ENCODE results near the gene MBNL1.

Gene MBNL1

GRCh38 chr3:152317956-152318355 lies 49.2 kb downstream of the MBNL1 start:
- peaks cover 28 to 62% (median 34%) of the 10 kb centered on the region in 10 experiments for H3K4me1 ChIP-seq

GRCh38 chr3:152318512-152318911 lies 49.8 kb downstream of the MBNL1 start:
- Histone ChIP-seq H3K4me3 (no peak overlapping the region), H3K4me2 (no peak overlapping the region), H4K20me1 (peaks cover 0 to 50% (median 19%) of the 10 kb centered on the region in 11 experiments; a peak in 12 of 22 replicates), H3K36me3 (peaks cover 0 to 50% (median 33%) of the 10 kb centered on the region in 11 experiments; a peak in 19 of 22 replicates), H3K27me3 (no peaks in the 10 kb centered on the region), H3K9ac (no peak overlapping the region), H3K27ac (no peak overlapping the region; a peak in 1 of 22 replicates), H3K9me3 (replicated peaks in 1 of 11) (peaks cover 0 to 4% (median 0%) of the 10 kb centered on the region in 11 experiments; a peak in 3 of 22 replicates), H3K4me1 (peaks cover 31 to 67% (median 40%) of the 10 kb centered on the region in 10 experiments)
- TF ChIP-seq Cebpa-rat (IDR thresholded peaks at IDR 0.05), result no peak

More at GRCh38 chr3:152317956-152318355, 49.2 kb downstream of the MBNL1 start:
- no peaks in the 10 kb centered on the region for H3K27me3 ChIP-seq
- no peak overlapping the region for H3K4me2 ChIP-seq
- H4K20me1 ChIP-seq, result peaks cover 0 to 50% (median 19%) of the 10 kb centered on the region in 11 experiments; a peak in 12 of 22 replicates
- no peak overlapping the region for H3K9ac ChIP-seq
- H3K9me3 ChIP-seq (replicated peaks in 1 of 11), result peaks cover 0 to 4% (median 0%) of the 10 kb centered on the region in 11 experiments; a peak in 4 of 22 replicates
- no peak overlapping the region for H3K27ac ChIP-seq
- no peak for TF ChIP-seq Cebpa-rat (IDR thresholded peaks at IDR 0.05)
- H3K36me3 ChIP-seq, result peaks cover 0 to 56% (median 35%) of the 10 kb centered on the region in 11 experiments; a peak in 19 of 22 replicates
- H3K4me3 ChIP-seq, result no peak overlapping the region

GRCh38 chr3:152319256-152319655 lies 50.5 kb downstream of the MBNL1 start:
- Histone ChIP-seq H3K9me3 (replicated peaks in 1 of 11) (peaks cover 0 to 4% (median 0%) of the 10 kb centered on the region in 11 experiments; a peak in 3 of 22 replicates), H4K20me1 (peaks cover 0 to 49% (median 17%) of the 10 kb centered on the region in 11 experiments; a peak in 12 of 22 replicates), H3K27ac (no peak overlapping the region), H3K36me3 (peaks cover 0 to 45% (median 32%) of the 10 kb centered on the region in 11 experiments; a peak in 19 of 22 replicates), H3K9ac (no peak overlapping the region), H3K4me1 (peaks cover 39 to 75% (median 47%) of the 10 kb centered on the region in 10 experiments), H3K4me2 (peak overlapping the region in 2 of 11 experiments; percentile 4 to 71; a peak in 1 of 22 replicates), H3K4me3 (no peak overlapping the region), H3K27me3 (no peaks in the 10 kb centered on the region)
- TF ChIP-seq Cebpa-rat (IDR thresholded peaks at IDR 0.05), result no peak

GRCh38 chr3:152319831-152320617 lies 51.3 kb downstream of the MBNL1 start:
- H3K27me3 ChIP-seq, result no peaks in the 10 kb centered on the region
- TF ChIP-seq Cebpa-rat (IDR thresholded peaks at IDR 0.05), result no peak
- H3K9me3 ChIP-seq (replicated peaks in 1 of 11), result peaks cover 0 to 4% (median 0%) of the 10 kb centered on the region in 11 experiments; a peak in 7 of 22 replicates
- H3K27ac ChIP-seq, result 0 out of 22 replicates have a peak overlapping the region, but pooled peaks of 1 of the 11 experiments have one; percentile 5
- peaks cover 41 to 78% (median 52%) of the 10 kb centered on the region in 10 experiments for H3K4me1 ChIP-seq
- H3K4me3 ChIP-seq, result no peak overlapping the region
- peaks cover 0 to 45% (median 12%) of the 10 kb centered on the region in 11 experiments; a peak in 11 of 22 replicates for H4K20me1 ChIP-seq
- no peak overlapping the region for H3K9ac ChIP-seq
- H3K36me3 ChIP-seq, result peaks cover 0 to 38% (median 25%) of the 10 kb centered on the region in 11 experiments; a peak in 19 of 22 replicates
- peak overlapping the region; percentile 0 to 71 (median 20); a peak in 9 of 22 replicates for H3K4me2 ChIP-seq

GRCh38 chr3:152321200-152321954 lies 52.6 kb downstream of the MBNL1 start:
- no peaks in the 10 kb centered on the region for H3K27me3 ChIP-seq
- H3K4me2 ChIP-seq, result peak overlapping the region in 7 of 11 experiments; percentile 11 to 80 (median 46); a peak in 9 of 22 replicates
- peak overlapping the region in 6 of 11 experiments; percentile 23 to 65 (median 57); a peak in 10 of 22 replicates for H3K27ac ChIP-seq
- H3K9ac ChIP-seq, result peak overlapping the region in 1 of 11 experiments; percentile 18; a peak in 2 of 22 replicates
- peaks cover 0 to 37% (median 24%) of the 10 kb centered on the region in 11 experiments; a peak in 18 of 22 replicates for H3K36me3 ChIP-seq
- no peak overlapping the region for H3K4me3 ChIP-seq
- peaks cover 0 to 40% (median 7%) of the 10 kb centered on the region in 11 experiments; a peak in 10 of 22 replicates for H4K20me1 ChIP-seq
- no peak for TF ChIP-seq Cebpa-rat (IDR thresholded peaks at IDR 0.05)
- peaks cover 0 to 14% (median 9%) of the 10 kb centered on the region in 11 experiments; a peak in 14 of 22 replicates for H3K9me3 ChIP-seq (replicated peaks in 1 of 11)
- H3K4me1 ChIP-seq, result peaks cover 37 to 74% (median 52%) of the 10 kb centered on the region in 10 experiments

- peak overlapping the region in 1 of 11 experiments; percentile 18; a peak in 2 of 22 replicates for H3K9ac ChIP-seq
- H3K27me3 ChIP-seq, result no peaks in the 10 kb centered on the region
- peaks cover 0 to 37% (median 23%) of the 10 kb centered on the region in 11 experiments; a peak in 17 of 22 replicates for H3K36me3 ChIP-seq
- peaks cover 0 to 15% (median 9%) of the 10 kb centered on the region in 11 experiments; a peak in 14 of 22 replicates for H3K9me3 ChIP-seq (replicated peaks in 1 of 11)
- H3K4me3 ChIP-seq, result no peak overlapping the region
- peaks cover 36 to 68% (median 52%) of the 10 kb centered on the region in 10 experiments for H3K4me1 ChIP-seq
- H3K27ac ChIP-seq, result peak overlapping the region in 10 of 11 experiments; percentile 17 to 65 (median 57); a peak in 19 of 22 replicates
- peak overlapping the region in 10 of 11 experiments; percentile 16 to 80 (median 67); a peak in 18 of 22 replicates for H3K4me2 ChIP-seq
- peaks cover 0 to 37% (median 5%) of the 10 kb centered on the region in 11 experiments; a peak in 10 of 22 replicates for H4K20me1 ChIP-seq
- TF ChIP-seq Cebpa-rat (IDR thresholded peaks at IDR 0.05), result no peak
Observed at GRCh38 chr3:152321955-152322377, 53.2 kb downstream of the MBNL1 start.

- Histone ChIP-seq H4K20me1 (peaks cover 0 to 33% (median 0%) of the 10 kb centered on the region in 11 experiments; a peak in 10 of 22 replicates), H3K36me3 (peaks cover 0 to 34% (median 16%) of the 10 kb centered on the region in 11 experiments; a peak in 16 of 22 replicates), H3K9ac (peak overlapping the region in 4 of 11 experiments; percentile 18 to 43 (median 32); a peak in 7 of 22 replicates), H3K27me3 (no peaks in the 10 kb centered on the region), H3K4me3 (no peak overlapping the region), H3K4me2 (peak overlapping the region; percentile 43 to 80 (median 63); a peak in 21 of 22 replicates), H3K4me1 (peaks cover 33 to 70% (median 52%) of the 10 kb centered on the region in 10 experiments), H3K27ac (peak overlapping the region; percentile 23 to 65 (median 57); a peak in 18 of 22 replicates), H3K9me3 (replicated peaks in 1 of 11) (peaks cover 0 to 15% (median 8%) of the 10 kb centered on the region in 11 experiments; a peak in 14 of 22 replicates)
- no peak for TF ChIP-seq Cebpa-rat (IDR thresholded peaks at IDR 0.05)
Observed at GRCh38 chr3:152322756-152323155, 54.0 kb downstream of the MBNL1 start.

Measured in BLaER1 treated with 17β-estradiol and CSF1 and Interleukin-3, amounts not matched to agents 10 nM and 100 nM (cell line).